Lung (tissue), 12 donors: ENCODE results near the gene THEM4. TPM values are rescaled to one million over a fixed set of nuclear protein-coding genes. Genes with fewer than 3 reads are reported as not detected.

Experiments
- ATAC-seq: fragments of 200-7000 bp; cut with Tn5 transposase; one replicate; pipeline ENCODE4 v1.9.1; 2020; ENCODE audit warnings: moderate number of reproducible peaks; ENCODE audit not compliant: insufficient read depth, low FRiP score
- DNase-seq, 3 donors: peaks; one replicate each; pipeline ENCODE4 v3.0.0-alpha.2; 2013 to 2017
- H3K27ac ChIP-seq, 2 donors: one replicate each; pipeline ENCODE4 v1.5.1; 2013; ENCODE audit warnings: mild to moderate bottlenecking in 2 of 2, moderate library complexity in 2 of 2, control low read depth in 1 of 2, inconsistent platforms in 1 of 2, low read depth in 1 of 2, low read length in 1 of 2
- H3K27me3 ChIP-seq, 3 donors: one replicate each; pipeline ENCODE4 v1.5.1; 2013; ENCODE audit warnings: low read length in 2 of 3; ENCODE audit not compliant: control insufficient read depth in 3 of 3, insufficient read depth in 3 of 3
- H3K36me3 ChIP-seq, 4 donors: one replicate each; pipeline ENCODE4 v1.5.1; 2013; ENCODE audit warnings: low read length in 4 of 4, mild to moderate bottlenecking in 1 of 4, moderate library complexity in 1 of 4; ENCODE audit not compliant: control insufficient read depth in 4 of 4, insufficient read depth in 4 of 4
- H3K4me1 ChIP-seq, 5 donors: one replicate each; pipeline ENCODE4 v1.5.1; 2013; ENCODE audit warnings: low read length in 5 of 5, mild to moderate bottlenecking in 2 of 5, moderate library complexity in 1 of 5; ENCODE audit not compliant: control insufficient read depth in 5 of 5, insufficient read depth in 5 of 5
- H3K4me3 ChIP-seq: one replicate; pipeline ENCODE4 v1.5.1; 2013; ENCODE audit warnings: mild to moderate bottlenecking, control low read depth, moderate library complexity
- H3K9ac ChIP-seq, 2 donors: one replicate each; pipeline ENCODE4 v1.5.1; 2013; ENCODE audit warnings: low read length in 2 of 2, control low read depth in 1 of 2; ENCODE audit not compliant: insufficient read depth in 1 of 2
- H3K9me3 ChIP-seq, 4 donors: one replicate each; pipeline ENCODE4 v1.5.1; 2013; ENCODE audit warnings: low read length in 3 of 4, mild to moderate bottlenecking in 1 of 4, moderate library complexity in 1 of 4; ENCODE audit not compliant: control insufficient read depth in 4 of 4, insufficient read depth in 3 of 4
- WGBS, 2 donors: extraction: QIAGEN DNeasy Blood & Tissue Kit; methylation state at CpG; one replicate each; pipeline ENCODE4 v1.1.7; 2013; 5-methylcytosine and 5-hydroxymethylcytosine counted together
- polyA plus RNA-seq, 2 donors: library from polyadenylated mRNA; stranded (reverse); fragments of 200-250 nt; gene quantifications; one replicate each; pipeline ENCODE4 v1.2.1, GENCODE V29; 2013
- total RNA-seq, 2 donors: library from RNA; depleted of rRNA in 1 of 2; stranded (reverse); fragments of >200 nt in 1 of 2; gene quantifications; one replicate each; pipeline ENCODE4 v1.2.1, GENCODE V29; 2014 to 2021
- TF ChIP-seq, protein P1 (sequence below): IDR thresholded peaks from 2 replicates; pipeline ENCODE4 v1.5.1; 2012; ENCODE audit warnings: mild to moderate bottlenecking; ENCODE audit errors: control extremely low read depth, extremely low read depth
- donor health status: control.
- donor health status: control.
- donor health status: Bipolar disorder and iron deficiency.
- donor health status: healthy.
- donor health status: DM: yes; HTN: yes; CAD: no.

The THEM4 gene
- total and polyA plus RNA-seq, 4 donors: 10.3 to 15.7 (median 13.6) TPM

DNA sequence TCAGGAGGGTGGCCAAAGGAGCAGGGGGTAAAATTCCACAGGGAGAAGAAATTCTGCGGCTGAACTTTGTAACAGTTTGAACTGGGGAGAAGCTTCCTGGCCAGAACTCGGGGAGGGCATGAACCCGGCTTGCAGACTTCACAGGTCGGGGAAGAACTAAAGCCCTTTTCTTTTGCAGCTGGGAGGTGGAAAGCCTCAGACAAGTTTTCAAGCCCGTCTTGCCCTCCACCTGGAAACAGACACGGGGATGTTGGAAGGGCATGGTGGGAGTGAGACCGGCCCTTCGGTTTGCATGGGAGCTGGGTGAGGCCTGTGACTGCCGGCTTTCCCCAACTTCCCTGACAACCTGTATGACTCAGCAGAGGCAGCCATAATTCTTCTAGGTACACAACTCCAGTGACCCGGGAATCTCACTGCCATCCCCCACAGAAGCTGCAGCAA is 11.3 kb downstream of the THEM4 start:
- DNase-seq (no peak), ATAC-seq (no peak)
- Histone ChIP-seq H3K27ac (no peak overlapping the region), H3K9me3 (peaks cover 0 to 3% (median 0%) of the 10 kb centered on the region in 4 donors), H3K4me3 (no peak overlapping the region), H3K36me3 (peaks cover 2 to 8% (median 5%) of the 10 kb centered on the region in 4 donors), H3K4me1 (peaks cover 0 to 11% (median 0%) of the 10 kb centered on the region in 5 donors), H3K9ac (no peak overlapping the region), H3K27me3 (no peaks in the 10 kb centered on the region)
- 57 to 79% methylated on average over 10 of the region's 10 CpGs for WGBS, 2 donors
- TF ChIP-seq, protein P1, sequence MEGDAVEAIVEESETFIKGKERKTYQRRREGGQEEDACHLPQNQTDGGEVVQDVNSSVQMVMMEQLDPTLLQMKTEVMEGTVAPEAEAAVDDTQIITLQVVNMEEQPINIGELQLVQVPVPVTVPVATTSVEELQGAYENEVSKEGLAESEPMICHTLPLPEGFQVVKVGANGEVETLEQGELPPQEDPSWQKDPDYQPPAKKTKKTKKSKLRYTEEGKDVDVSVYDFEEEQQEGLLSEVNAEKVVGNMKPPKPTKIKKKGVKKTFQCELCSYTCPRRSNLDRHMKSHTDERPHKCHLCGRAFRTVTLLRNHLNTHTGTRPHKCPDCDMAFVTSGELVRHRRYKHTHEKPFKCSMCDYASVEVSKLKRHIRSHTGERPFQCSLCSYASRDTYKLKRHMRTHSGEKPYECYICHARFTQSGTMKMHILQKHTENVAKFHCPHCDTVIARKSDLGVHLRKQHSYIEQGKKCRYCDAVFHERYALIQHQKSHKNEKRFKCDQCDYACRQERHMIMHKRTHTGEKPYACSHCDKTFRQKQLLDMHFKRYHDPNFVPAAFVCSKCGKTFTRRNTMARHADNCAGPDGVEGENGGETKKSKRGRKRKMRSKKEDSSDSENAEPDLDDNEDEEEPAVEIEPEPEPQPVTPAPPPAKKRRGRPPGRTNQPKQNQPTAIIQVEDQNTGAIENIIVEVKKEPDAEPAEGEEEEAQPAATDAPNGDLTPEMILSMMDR: no peak

DNA sequence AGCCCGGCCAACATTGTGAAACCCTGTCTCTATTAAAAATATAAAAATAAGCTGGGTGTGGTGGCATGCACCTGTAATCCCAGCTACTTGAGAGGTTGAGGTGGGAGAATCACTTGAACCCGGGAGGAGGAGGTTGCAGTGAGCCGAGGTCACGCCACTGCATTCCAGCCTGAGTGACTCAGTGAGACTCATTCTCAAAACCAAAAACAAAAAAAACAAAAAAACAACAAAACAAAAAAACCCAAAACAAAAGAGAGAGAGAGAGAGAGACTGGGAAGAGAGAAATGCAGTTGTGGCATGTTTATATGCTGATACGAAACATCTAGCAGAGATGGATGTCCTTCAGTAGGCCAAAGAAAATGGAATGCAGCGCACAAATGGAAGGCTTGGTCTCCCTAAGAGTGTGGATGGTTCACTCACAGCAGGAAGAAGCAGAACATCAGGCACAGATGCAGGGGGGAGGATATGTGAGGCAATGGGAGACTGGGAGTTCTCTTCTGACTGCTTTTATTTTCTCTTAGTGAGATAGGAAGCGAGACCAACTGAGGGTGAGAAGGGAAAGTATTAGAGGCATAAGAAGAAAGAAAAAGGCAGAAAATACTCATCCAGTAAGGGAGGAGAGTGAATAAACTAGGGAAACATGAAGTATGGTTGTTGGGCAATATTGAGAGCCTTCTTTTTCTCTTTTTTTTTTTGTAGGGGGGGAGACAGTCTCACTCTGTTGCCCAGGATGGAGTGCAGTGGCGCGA is 16.0 kb downstream of the THEM4 start:
- no peak overlapping the region for H3K9ac ChIP-seq
- WGBS, 2 donors: 94 to 98% methylated on average over 9 of the region's 9 CpGs
- ATAC-seq (no peak), DNase-seq (no peak)
- peaks cover 2 to 15% (median 8%) of the 10 kb centered on the region in 4 donors for H3K36me3 ChIP-seq
- H3K4me1 ChIP-seq: peaks cover 0 to 8% (median 0%) of the 10 kb centered on the region in 5 donors
- TF ChIP-seq, protein P1: no peak
- H3K9me3 ChIP-seq: no peaks in the 10 kb centered on the region
- H3K27me3 ChIP-seq: no peaks in the 10 kb centered on the region
- no peak overlapping the region for H3K4me3 ChIP-seq
- no peak overlapping the region for H3K27ac ChIP-seq

DNA sequence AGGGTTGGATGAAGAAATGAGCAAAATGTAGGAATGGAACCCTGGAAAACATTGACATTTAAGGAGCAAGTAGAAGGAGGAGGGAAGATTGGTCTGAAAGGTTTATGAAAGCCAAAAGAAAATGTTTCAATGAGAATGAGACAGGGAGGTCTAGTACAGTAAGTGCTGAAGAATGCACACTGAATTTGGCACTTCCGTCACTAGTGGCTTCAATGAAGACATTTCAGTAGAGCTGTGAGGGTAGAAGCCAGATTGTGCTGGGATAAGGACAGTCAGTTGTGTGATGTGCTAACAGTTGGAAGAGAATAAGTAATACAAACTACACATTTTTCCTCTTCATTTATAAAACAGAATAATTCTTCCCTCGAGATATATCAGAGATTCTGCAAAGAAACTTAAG is 17.1 kb downstream of the THEM4 start:
- Histone ChIP-seq H3K36me3 (peaks cover 2 to 15% (median 10%) of the 10 kb centered on the region in 4 donors), H3K4me1 (no peaks in the 10 kb centered on the region), H3K9ac (no peak overlapping the region), H3K9me3 (no peaks in the 10 kb centered on the region), H3K27ac (no peak overlapping the region), H3K4me3 (no peak overlapping the region), H3K27me3 (no peaks in the 10 kb centered on the region)
- TF ChIP-seq, protein P1: no peak
- 93 to 94% methylated on average over 2 of the region's 2 CpGs for WGBS, 2 donors
- DNase-seq: no peak
- no peak for ATAC-seq
